Smooth muscle cell (in vitro differentiated cells): ENCODE data around the gene CCM2L. TPM values are rescaled to one million over a fixed set of nuclear protein-coding genes. Genes with fewer than 3 reads are reported as not detected.

Experiments
- DNase-seq: peaks from one replicate; lab custom pipeline; 2025; ENCODE audit not compliant: unreplicated experiment; lab: John Stamatoyannopoulos, UW
- H2AFZ ChIP-seq: fragments of 200-600 bp; sonication (generic); 2 replicates; pipeline ENCODE4 v1.6.0; 2016; ENCODE audit warnings: antibody characterized with exemption, low read depth, mild to moderate bottlenecking
- H3F3A ChIP-seq: fragments of 200-600 bp; sonication (generic); 2 replicates; pipeline ENCODE4 v1.6.0; 2017; ENCODE audit warnings: antibody characterized with exemption, low read depth
- H3K27ac ChIP-seq: fragments of 200-600 bp; sonication (generic); 2 replicates; pipeline ENCODE4 v1.5.1; 2016; ENCODE audit warnings: low read depth, mild to moderate bottlenecking
- H3K27me3 ChIP-seq: fragments of 200-600 bp; sonication (generic); 2 replicates; pipeline ENCODE4 v1.6.1; 2016; ENCODE audit warnings: low read depth, mild to moderate bottlenecking
- H3K36me3 ChIP-seq: fragments of 200-600 bp; sonication (generic); 2 replicates; pipeline ENCODE4 v1.5.1; 2016; ENCODE audit warnings: low read depth
- H3K4me1 ChIP-seq: fragments of 200-600 bp; sonication (generic); 2 replicates; pipeline ENCODE4 v1.5.1; 2016; ENCODE audit warnings: low read depth
- H3K4me2 ChIP-seq: fragments of 200-600 bp; sonication (generic); 2 replicates; pipeline ENCODE4 v1.6.0; 2016; ENCODE audit warnings: mild to moderate bottlenecking
- H3K4me3 ChIP-seq: fragments of 200-600 bp; sonication (generic); 2 replicates; pipeline ENCODE4 v1.5.1; 2016; ENCODE audit warnings: mild to moderate bottlenecking
- H3K79me2 ChIP-seq: fragments of 200-600 bp; sonication (generic); 2 replicates; pipeline ENCODE4 v1.6.0; 2016; ENCODE audit warnings: low read depth, mild to moderate bottlenecking
- H3K9ac ChIP-seq: fragments of 200-600 bp; sonication (generic); 2 replicates; pipeline ENCODE4 v1.6.0; 2016; ENCODE audit warnings: low read depth
- H3K9me3 ChIP-seq: fragments of 200-600 bp; sonication (generic); replicated peaks from 2 replicates; pipeline ENCODE4 v1.5.1; 2016; ENCODE audit warnings: low read depth
- H4K20me1 ChIP-seq: fragments of 200-600 bp; sonication (generic); 2 replicates; pipeline ENCODE4 v1.6.0; 2016; ENCODE audit warnings: low read depth
- CTCF ChIP-seq: fragments of 200-600 bp; sonication (generic); IDR thresholded peaks from 2 replicates; pipeline ENCODE4 v1.5.1; 2017; ENCODE audit warnings: borderline replicate concordance, mild to moderate bottlenecking, antibody characterized with exemption; ENCODE audit not compliant: insufficient read depth, poor library complexity, severe bottlenecking
- WGBS: methylation state at CpG from one replicate; pipeline ENCODE4 v1.1.7; 2016; ENCODE audit warnings: low lambda C conversion rate; 5-methylcytosine and 5-hydroxymethylcytosine counted together
- polyA plus RNA-seq: library from polyadenylated mRNA; unstranded; fragments of >200 nt; fragmentation: Nextera tagmentation; extraction: Ambion mirVana; gene quantifications from 2 replicates; pipeline ENCODE4 v1.2.1, GENCODE V29; 2016
- total RNA-seq: library from RNA; depleted of rRNA; stranded (reverse); fragments of >200 nt; gene quantifications from 2 replicates; pipeline ENCODE4 v1.2.3, GENCODE V29; 2014

CCM2L gene
- total and polyA plus RNA-seq, 2 experiments from 2014 or later = 0.27 TPM; not detected in 1

- H3K79me2 ChIP-seq = no peaks in the 10 kb centered on the region
- H3K27me3 ChIP-seq = peaks cover 86% of the 10 kb centered on the region
- H3K4me2 ChIP-seq = peak within 1 kb of the TSS; percentile 85
- no peaks in the 10 kb centered on the region for H3K36me3 ChIP-seq
- H3K9ac ChIP-seq = no peak within 1 kb of the TSS
- WGBS = 3% methylated on average over 57 of the region's 58 CpGs
- no peak for TF ChIP-seq CTCF
- H3F3A ChIP-seq = no peaks in the 10 kb centered on the region
- H3K27ac ChIP-seq = no peak within 1 kb of the TSS
- H2AFZ ChIP-seq = peak within 1 kb of the TSS; percentile 51
- peak within 1 kb of the TSS; percentile 47 for H3K4me3 ChIP-seq
- peaks cover 4% of the 10 kb centered on the region for H3K4me1 ChIP-seq
- no peaks in the 10 kb centered on the region for H4K20me1 ChIP-seq
- no peak for DNase-seq
- H3K9me3 ChIP-seq = no peaks in the 10 kb centered on the region
Measured at GRCh38 chr20:32052090-32052777, 42.0 kb downstream of the CCM2L start, which contains the start of gene HCK. Gene HCK, plus strand, starts transcription at chr20:32052242.

- no peak for TF ChIP-seq CTCF
- peaks cover 4% of the 10 kb centered on the region for H3K4me1 ChIP-seq
- no peaks in the 10 kb centered on the region for H4K20me1 ChIP-seq
- no peaks in the 10 kb centered on the region for H3K79me2 ChIP-seq
- H3K36me3 ChIP-seq = no peaks in the 10 kb centered on the region
- H3K27ac ChIP-seq = no peak overlapping the region
- H3K9ac ChIP-seq = no peak overlapping the region
- H2AFZ ChIP-seq = no peak overlapping the region
- peak overlapping the region; percentile 85 for H3K4me2 ChIP-seq
- H3K27me3 ChIP-seq = peaks cover 86% of the 10 kb centered on the region
- 19% methylated on average over 22 of the region's 22 CpGs for WGBS
- H3K9me3 ChIP-seq = no peaks in the 10 kb centered on the region
- peak overlapping the region; percentile 47 for H3K4me3 ChIP-seq
- no peak for DNase-seq
- H3F3A ChIP-seq = no peaks in the 10 kb centered on the region
Measured at GRCh38 chr20:32052778-32053362, 42.6 kb downstream of the CCM2L start.

GRCh38 chr20:32053648-32054047 lies 43.4 kb downstream of the CCM2L start:
- H3K4me3 ChIP-seq = no peak overlapping the region
- H3K27ac ChIP-seq = no peak overlapping the region
- no peaks in the 10 kb centered on the region for H4K20me1 ChIP-seq
- no peak overlapping the region for H3K4me2 ChIP-seq
- no peaks in the 10 kb centered on the region for H3F3A ChIP-seq
- H3K4me1 ChIP-seq = peaks cover 4% of the 10 kb centered on the region
- no peak overlapping the region for H2AFZ ChIP-seq
- H3K9ac ChIP-seq = no peak overlapping the region
- no peaks in the 10 kb centered on the region for H3K9me3 ChIP-seq
- no peak for DNase-seq
- WGBS = 87% methylated on average over 3 of the region's 3 CpGs
- no peak for TF ChIP-seq CTCF
- no peaks in the 10 kb centered on the region for H3K79me2 ChIP-seq
- H3K36me3 ChIP-seq = no peaks in the 10 kb centered on the region
- H3K27me3 ChIP-seq = peaks cover 87% of the 10 kb centered on the region
